ENCODE data around the gene PIEZO1. TPM values are rescaled to one million over a fixed set of nuclear protein-coding genes. Genes with fewer than 3 reads are reported as not detected.

Gene PIEZO1
- total RNA-seq, 2 experiments from 2014 or later: 308 to 323 TPM

DNA sequence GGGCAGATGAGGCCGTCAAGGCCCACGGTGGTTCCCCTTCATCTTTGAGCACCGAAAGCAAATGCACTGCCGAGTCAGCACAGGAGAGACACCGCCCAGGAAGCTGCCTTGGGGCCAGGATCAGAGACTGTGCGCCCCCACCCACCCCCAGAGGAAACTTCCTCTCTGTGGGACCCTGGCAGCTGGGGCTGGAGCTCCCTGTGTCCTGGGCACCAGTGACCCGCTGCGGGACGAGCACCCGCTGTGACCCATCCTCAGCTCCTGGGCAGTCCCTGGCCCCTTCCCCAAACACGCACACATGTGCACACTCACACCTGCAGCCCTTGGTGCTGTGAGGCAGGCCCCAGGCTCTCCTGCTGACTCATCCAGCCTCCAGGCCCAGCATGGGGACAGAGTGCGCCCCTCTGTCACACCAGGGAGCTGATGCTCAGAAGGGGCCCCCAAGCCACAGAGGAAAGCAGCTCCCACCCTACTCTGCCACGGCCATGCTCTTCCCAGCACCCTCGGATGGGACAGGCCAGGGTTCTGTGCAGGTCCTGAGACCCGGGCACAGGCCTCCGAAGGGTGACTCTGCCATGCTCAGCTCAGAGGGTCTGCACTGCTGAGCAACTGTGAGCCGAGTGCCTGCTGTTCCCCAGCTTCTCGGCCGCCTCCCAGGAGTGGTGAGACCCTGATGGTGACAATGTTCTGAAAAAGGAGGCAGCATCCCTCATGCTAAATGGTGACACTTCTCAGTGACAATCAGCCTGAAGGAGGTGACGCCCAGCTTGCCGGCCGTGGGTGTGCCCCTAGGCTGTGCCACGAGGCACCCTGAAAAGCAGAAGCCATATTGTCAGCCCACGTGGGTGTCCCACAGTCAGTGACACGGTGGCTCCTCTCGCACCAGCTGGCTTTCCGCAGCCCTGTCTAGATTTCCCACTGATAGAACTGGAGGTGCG lies 3.6 kb downstream of the PIEZO1 start:
- no peaks in the 10 kb centered on the region for H3K27me3 Mint-ChIP-seq

DNA sequence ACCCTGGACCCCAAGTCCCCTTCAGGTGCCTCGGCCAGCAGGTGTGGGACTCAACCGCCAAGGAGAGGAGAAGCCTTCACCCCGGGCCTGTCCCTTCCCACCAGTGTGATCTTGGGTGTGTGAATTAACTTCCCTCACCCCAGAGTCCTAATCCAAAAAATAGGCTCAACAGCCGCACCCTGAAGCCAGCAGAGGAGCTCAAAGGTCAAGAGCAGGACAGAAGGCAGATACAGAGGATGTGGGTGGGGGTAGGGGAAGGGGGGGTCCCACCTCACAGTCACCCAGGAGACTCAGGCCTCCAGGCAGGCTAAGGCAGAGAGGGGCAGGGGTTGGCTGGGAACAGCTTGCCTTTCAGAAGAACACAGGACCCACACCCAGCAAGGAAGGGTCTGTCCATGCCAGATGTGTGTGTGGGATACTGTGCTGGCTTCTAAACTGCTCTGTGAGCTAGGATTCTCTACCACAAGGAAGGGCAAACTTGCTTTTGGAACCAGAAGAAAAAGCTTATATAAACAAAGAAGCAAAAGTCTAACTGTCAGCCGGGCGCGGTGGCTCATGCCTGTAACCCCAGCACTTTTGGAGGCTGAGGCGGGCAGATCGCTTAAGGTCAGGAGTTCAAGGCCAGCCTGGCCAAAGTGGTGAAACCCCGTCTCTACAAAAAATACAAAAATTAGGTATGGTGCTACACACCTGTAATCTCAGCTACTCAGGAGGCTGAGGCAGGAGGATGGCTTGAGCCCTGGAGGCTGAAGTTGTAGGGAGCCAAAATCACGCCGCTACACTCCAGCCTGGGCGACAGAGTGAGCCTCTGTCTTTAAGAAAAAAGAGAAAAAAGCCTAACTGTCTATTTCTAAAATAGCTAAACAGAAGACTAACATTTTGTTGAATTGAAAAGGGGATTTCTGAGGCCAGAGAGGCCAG lies 4.6 kb downstream of the PIEZO1 start:
- Mint-ChIP-seq H3K4me3 (peak overlapping the region; percentile 94), H3K4me1 (peaks cover 60% of the 10 kb centered on the region), H3K27ac (peak overlapping the region; percentile 97), H3K27me3 (no peaks in the 10 kb centered on the region), H3K36me3 (ENCODE audit: low read depth) (peaks cover 34% of the 10 kb centered on the region), H3K9me3 (no peaks in the 10 kb centered on the region)
- no peak for DNase-seq
- ChIA-PET POLR2A (interaction anchor here (0.7 to 10.0 kb wide), 19 partner anchors 8 to 781 kb away, joined by 3 to 249 read pairs (median 10); partner anchors contain the start of genes APRT, CDH15, CDT1 and CTU2), CTCF (interaction anchor here (1.4 to 6.1 kb wide), 13 partner anchors 20 to 210 kb away, joined by 3 to 62 read pairs (median 9); partner anchors contain the start of genes APRT, GALNS, TRAPPC2L and ZC3H18)

More for the DNA sequence above, 3.6 kb downstream of the PIEZO1 start:
- POLR2A ChIA-PET: interaction anchor here (0.6 to 10.0 kb wide), 25 partner anchors 9 to 812 kb away, joined by 3 to 249 read pairs (median 6); partner anchors contain the start of genes APRT, CDH15, CDT1 and CTU2
- Mint-ChIP-seq H3K36me3 (ENCODE audit: low read depth) (peaks cover 33% of the 10 kb centered on the region), H3K9me3 (no peaks in the 10 kb centered on the region), H3K4me3 (peak overlapping the region; percentile 94), H3K27ac (peak overlapping the region; percentile 97), H3K4me1 (peaks cover 60% of the 10 kb centered on the region)
- DNase-seq: peak; percentile 81
- CTCF ChIA-PET: interaction anchor here (1.2 to 6.1 kb wide), 14 partner anchors 12 to 211 kb away, joined by 3 to 62 read pairs (median 9); partner anchors contain the start of genes APRT, GALNS, TRAPPC2L and ZC3H18

DNA sequence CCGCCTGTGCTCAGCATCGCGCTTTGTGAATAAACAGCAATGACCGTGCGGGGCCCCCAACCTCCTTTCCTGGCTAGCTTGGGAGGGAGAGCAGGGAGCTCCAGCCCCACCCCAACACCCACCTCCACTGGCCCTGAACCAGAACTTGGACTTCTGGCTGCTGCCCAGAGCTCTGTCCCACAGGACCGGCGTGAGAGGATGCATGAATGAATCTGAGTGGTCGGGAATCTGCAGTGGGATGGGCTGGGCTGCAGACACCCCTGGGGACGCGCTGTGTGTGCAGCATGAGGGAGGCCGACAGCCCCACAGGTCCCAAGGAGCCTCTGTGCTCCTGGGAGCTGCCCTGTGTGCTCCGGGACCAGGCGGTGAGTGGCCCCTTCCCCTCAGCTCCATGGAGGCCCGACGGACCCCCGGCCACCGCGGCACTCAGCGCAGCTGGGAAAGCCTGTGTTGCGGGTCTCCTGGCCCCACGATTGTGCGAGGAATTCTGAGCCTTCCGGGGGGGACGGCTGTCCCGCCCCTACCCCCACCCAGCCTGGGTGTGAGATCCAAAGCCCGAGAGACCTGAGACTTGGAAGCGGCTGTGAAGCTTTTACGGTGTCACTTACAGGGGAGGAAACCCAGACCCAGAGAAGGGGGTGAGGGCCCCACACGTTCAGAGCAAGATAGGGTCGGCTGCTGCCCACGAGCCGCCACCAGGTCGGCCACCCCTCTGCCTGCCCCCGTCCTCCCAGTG lies 5.4 kb downstream of the PIEZO1 start:
- no peak for DNase-seq
- no peaks in the 10 kb centered on the region for H3K9me3 Mint-ChIP-seq
- H3K4me1 Mint-ChIP-seq: peaks cover 63% of the 10 kb centered on the region
- ChIA-PET CTCF (interaction anchor here (1.4 to 6.1 kb wide), 11 partner anchors 20 to 209 kb away, joined by 3 to 62 read pairs (median 12); partner anchors contain the start of genes APRT, GALNS, TRAPPC2L and ZC3H18), POLR2A (interaction anchor here (0.7 to 10.0 kb wide), 6 partner anchors 9 to 782 kb away, joined by 3 to 249 read pairs (median 11); partner anchors contain the start of genes APRT and CDT1)
- H3K27me3 Mint-ChIP-seq: no peaks in the 10 kb centered on the region
- H3K4me3 Mint-ChIP-seq: peak overlapping the region; percentile 94
- H3K27ac Mint-ChIP-seq: peak overlapping the region; percentile 97
- H3K36me3 Mint-ChIP-seq (ENCODE audit: low read depth): peaks cover 34% of the 10 kb centered on the region

DNA sequence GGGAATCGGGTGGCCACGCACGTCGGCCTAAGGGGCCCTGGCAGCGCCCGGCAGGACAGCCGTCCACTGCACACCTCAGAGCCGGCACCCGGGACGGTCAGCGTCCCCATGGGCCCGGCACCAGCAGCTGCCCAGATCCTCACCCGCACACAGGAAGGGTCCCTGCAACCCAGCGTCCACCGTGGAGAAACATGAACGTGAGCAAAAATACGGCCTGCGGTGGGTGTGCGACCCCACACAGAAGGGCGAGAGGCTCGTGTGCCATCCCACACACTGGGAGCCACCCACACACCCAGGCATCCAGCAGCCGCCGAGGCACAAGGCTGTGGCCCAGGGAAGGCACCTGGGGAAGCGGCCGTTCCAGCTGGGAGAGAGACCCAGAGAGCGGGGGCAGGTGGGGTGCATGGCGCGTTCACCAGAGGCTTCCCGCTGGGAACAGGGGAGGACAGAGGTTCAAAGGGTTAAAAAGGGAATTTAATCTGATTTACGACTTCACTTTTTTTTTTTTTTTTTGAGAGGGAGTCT lies 6.4 kb downstream of the PIEZO1 start:
- H3K4me1 Mint-ChIP-seq: peaks cover 71% of the 10 kb centered on the region
- H3K36me3 Mint-ChIP-seq (ENCODE audit: low read depth): peaks cover 33% of the 10 kb centered on the region
- H3K4me3 Mint-ChIP-seq: no peak overlapping the region
- DNase-seq: no peak
- CTCF ChIA-PET: interaction anchor here (1.0 to 6.1 kb wide), 2 partner anchors 36 to 42 kb away, joined by 3 to 62 read pairs; no protein-coding TSS in a partner anchor
- POLR2A ChIA-PET: interaction anchor here (1.6 kb wide), 1 partner anchor 8 kb away, joined by 4 read pairs; no protein-coding TSS in a partner anchor
- H3K27me3 Mint-ChIP-seq: no peaks in the 10 kb centered on the region
- no peaks in the 10 kb centered on the region for H3K9me3 Mint-ChIP-seq
- H3K27ac Mint-ChIP-seq: peak overlapping the region; percentile 62

DNA sequence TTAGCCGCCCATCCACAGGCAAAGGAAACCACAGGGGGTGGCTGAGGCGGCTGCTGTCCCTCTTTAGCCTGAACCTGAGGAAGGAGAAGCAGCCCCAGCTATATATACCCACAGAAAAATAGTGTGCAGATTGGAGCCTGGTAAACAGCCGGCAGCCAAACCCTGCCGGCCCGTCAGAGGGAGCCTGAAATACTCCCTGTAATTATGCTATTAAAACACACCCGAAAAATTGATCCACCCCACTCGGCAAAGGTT lies 6.8 kb downstream of the PIEZO1 start:
- peaks cover 69% of the 10 kb centered on the region for H3K4me1 Mint-ChIP-seq
- POLR2A ChIA-PET: no interaction called here

DNA sequence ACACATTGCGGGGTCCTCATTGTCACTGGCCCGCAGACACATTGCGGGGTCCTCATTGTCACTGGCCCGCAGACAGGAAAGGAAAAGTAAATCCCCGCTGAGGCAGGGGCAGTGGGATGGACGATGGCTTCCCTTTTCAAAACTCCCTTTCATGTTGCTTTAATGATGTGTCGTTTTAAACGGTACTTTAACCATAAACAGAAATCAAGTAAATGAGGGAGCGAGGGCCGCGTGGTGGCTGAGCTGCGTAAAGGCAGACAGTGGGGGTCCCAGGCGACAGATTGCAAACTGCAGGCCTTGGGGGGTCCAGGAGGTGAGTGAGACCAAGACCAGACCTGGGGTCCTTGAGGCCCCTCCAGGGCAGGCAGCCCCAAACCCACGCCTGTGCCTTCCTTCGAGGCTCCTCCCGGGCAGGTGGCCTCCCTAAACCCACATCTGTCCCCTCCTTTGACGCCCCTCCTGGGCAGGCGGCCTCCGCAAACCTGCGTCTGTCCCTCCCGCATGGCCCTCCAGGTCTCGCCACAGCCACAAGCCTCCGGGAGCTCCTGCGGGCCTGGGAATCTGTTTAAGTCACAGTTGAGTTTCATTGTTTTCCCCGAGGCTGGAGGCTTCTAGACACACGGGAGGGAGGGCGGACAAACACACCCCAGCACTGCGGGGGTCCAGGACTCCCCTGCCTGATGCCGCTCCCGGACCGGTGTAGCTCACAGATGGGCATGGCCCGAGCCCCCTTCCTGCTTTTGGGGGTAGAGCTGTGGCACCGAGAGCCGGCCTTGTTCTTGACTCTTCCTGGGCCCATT lies 7.3 kb downstream of the PIEZO1 start:
- CTCF ChIA-PET: interaction anchor here (1.0 kb wide), 1 partner anchor 35 kb away, joined by 3 read pairs; no protein-coding TSS in a partner anchor
- no peak overlapping the region for H3K4me3 Mint-ChIP-seq
- DNase-seq: no peak
- H3K4me1 Mint-ChIP-seq: peaks cover 65% of the 10 kb centered on the region
- H3K27ac Mint-ChIP-seq: peak overlapping the region; percentile 62
- POLR2A ChIA-PET: no interaction called here
- H3K27me3 Mint-ChIP-seq: no peaks in the 10 kb centered on the region
- no peaks in the 10 kb centered on the region for H3K9me3 Mint-ChIP-seq
- peaks cover 23% of the 10 kb centered on the region for H3K36me3 Mint-ChIP-seq (ENCODE audit: low read depth)

More for the DNA sequence above, 6.8 kb downstream of the PIEZO1 start:
- H3K9me3 Mint-ChIP-seq: no peaks in the 10 kb centered on the region
- no peak overlapping the region for H3K4me3 Mint-ChIP-seq
- no peaks in the 10 kb centered on the region for H3K27me3 Mint-ChIP-seq
- CTCF ChIA-PET: interaction anchor here (1.0 kb wide), 1 partner anchor 35 kb away, joined by 3 read pairs; no protein-coding TSS in a partner anchor
- peak overlapping the region; percentile 62 for H3K27ac Mint-ChIP-seq
- H3K36me3 Mint-ChIP-seq (ENCODE audit: low read depth): peaks cover 29% of the 10 kb centered on the region
- no peak for DNase-seq

DNA sequence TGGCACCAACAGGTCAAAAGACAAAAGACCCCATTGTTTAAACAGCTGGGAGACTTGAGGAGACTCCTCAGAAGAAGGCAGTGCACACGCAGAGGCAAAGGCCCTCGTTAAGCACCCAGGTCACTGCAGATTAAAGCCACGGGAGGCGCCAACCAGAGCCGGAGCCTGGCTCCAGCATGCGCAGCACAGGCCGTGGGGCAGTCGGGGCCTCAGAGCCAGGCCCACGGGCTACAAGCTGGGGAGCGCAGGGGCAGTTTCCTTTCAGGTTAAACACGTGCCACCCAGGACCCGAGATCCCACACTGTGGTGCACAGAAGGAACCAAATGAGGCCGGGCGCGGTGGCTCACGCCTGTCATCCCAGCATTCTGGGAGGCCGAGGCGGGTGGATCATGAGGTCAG lies 9.2 kb downstream of the PIEZO1 start:
- Mint-ChIP-seq H3K4me3 (no peak overlapping the region), H3K36me3 (ENCODE audit: low read depth) (peaks cover 21% of the 10 kb centered on the region), H3K4me1 (peaks cover 54% of the 10 kb centered on the region), H3K27ac (no peak overlapping the region), H3K27me3 (no peaks in the 10 kb centered on the region), H3K9me3 (no peaks in the 10 kb centered on the region)
- ChIA-PET POLR2A (no interaction called here), CTCF (no interaction called here)
- DNase-seq: no peak

DNA sequence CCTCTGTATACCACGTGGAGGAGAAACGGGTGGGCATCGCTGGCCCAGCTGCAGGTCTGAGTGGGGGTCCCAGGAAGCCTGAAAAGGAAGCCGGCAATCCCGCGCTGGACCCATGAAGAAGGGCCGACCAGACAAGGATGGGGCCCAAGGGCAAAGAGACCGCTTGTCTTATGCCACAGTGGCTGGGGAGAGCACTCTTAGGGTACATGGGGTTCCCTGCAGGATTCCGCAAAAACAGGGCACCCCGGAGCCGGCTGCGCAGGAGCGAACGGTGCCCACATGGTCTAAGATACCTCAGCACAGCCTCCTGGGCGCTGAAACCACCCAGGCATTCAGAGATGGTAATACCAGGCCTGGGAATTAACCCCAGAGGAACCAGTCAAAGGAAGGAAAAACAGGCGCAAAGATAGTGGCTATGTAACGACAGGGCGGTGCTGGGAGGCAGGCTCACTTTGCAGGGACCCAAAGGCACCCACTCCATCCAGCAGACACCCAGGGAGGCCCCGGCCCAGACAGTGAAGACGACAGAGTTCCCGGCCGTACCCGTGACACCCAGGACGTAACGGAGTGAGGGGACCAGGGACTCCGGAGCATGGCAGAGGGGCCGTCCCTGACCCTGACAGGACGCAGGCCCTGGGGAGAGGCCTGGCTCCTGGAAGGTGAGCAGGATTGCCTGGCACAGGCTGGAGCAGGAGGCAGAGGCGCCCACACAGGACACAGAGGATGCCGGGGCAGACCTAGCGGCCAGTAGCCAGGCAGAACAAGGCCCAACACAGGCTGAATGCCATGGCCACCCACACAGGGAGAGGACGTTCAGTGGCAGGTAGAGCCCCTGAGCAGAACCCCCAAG lies 10.3 kb downstream of the PIEZO1 start:
- Mint-ChIP-seq H3K4me1 (peaks cover 47% of the 10 kb centered on the region), H3K36me3 (ENCODE audit: low read depth) (peaks cover 21% of the 10 kb centered on the region), H3K4me3 (no peak overlapping the region), H3K27ac (no peak overlapping the region), H3K9me3 (no peaks in the 10 kb centered on the region), H3K27me3 (no peaks in the 10 kb centered on the region)
- DNase-seq: no peak
- ChIA-PET CTCF (no interaction called here), POLR2A (interaction anchor here (0.9 kb wide), 1 partner anchor 36 kb away, joined by 4 read pairs; no protein-coding TSS in a partner anchor)

DNA sequence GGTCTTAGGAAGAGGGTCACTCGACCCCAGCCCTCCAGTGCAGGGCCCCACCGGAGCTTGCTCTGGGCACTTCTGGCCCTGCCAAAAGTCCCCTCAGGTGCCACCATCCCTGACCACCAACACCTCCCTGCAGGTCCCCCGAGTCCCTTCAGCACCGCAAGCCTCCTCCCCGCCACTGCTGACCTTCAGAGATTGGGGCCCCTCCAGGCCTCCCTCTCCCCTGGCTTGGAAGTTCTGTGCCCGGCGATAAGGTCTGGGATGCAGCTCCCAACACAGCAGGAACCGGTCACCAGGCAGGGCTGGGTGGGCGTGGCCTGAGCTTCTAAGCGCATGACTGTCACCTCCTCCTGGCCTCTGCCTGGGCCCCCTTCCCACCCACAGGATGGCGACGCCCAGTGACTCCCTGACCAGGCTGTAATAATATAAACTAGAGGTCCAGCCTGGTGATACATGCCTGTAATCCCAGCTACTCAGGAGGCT lies 11.2 kb downstream of the PIEZO1 start:
- Mint-ChIP-seq H3K9me3 (no peaks in the 10 kb centered on the region), H3K36me3 (ENCODE audit: low read depth) (peaks cover 19% of the 10 kb centered on the region), H3K27me3 (no peaks in the 10 kb centered on the region), H3K4me3 (no peak overlapping the region), H3K27ac (peak overlapping the region; percentile 35), H3K4me1 (peaks cover 47% of the 10 kb centered on the region)
- CTCF ChIA-PET: no interaction called here
- DNase-seq: no peak
- POLR2A ChIA-PET: interaction anchor here (0.9 to 2.6 kb wide), 2 partner anchors 8 to 37 kb away, joined by 4 to 8 read pairs; no protein-coding TSS in a partner anchor
